Measurements from ENCODE around the gene OPRM1.

Gene OPRM1

DNA sequence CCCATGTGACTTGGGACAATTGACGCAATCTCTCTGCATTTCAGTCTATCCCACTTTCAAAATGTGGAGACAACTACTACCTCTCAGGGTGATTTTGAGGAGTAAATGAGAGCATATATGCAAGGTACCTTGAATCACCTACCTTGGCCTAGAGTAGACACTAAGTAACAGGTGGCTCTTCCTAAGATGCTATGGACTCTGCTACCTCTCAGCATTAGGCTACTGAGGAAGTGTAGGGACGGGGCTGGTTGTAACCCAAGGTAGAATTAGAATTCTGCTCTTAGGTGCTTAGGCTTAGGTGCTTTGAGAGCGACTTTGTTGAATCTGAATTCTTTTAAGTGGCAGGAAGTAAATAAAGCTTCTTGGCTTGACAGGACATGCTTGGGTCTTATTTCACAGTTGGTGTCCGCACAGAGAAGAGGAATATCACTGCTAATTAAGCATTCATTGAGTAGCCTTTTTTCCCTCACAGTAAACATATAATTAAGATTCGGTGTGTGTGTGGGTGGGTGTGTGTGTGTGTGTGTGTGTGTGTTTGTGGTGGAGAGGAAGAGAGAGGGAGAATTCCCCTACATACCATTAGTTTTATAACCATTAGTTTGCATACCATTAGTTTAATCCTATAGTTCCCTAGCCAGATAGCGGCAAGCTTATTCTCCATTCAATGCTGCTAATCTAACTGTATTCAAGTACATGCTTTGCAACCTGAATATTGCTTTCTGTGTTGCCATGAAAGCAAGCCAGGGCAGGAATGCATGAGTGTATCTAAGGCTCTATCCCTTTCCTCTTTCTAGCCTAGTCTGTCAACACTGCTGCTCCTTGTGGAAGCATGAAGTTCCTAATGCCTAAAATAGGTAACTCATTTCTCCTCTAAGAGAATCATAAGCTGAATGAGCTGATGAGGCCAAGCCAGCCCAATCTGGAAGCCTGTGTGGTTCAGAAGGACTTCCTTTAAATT is 205.0 kb downstream of the OPRM1 start:
- DNase-seq, result peak; percentile 55

DNA sequence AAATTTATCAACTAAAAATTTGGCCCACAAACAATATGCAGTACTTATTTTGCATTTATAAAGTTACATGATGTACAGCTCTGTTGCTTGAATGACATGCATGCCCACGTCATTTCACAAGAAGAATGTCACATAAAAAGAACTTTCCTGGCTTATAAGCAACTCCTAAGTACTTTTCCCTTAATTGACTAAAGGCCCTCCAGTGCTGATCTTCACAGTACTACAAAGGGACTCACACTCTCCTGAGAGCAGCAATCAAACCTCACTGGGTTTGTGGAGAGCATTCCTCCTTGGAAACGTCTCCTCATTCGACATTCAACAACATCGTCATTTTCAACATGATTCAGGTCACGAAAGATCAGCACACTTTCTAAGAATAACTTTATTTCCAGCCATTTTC is 206.5 kb downstream of the OPRM1 start:
- peak; percentile 18 for DNase-seq

DNA sequence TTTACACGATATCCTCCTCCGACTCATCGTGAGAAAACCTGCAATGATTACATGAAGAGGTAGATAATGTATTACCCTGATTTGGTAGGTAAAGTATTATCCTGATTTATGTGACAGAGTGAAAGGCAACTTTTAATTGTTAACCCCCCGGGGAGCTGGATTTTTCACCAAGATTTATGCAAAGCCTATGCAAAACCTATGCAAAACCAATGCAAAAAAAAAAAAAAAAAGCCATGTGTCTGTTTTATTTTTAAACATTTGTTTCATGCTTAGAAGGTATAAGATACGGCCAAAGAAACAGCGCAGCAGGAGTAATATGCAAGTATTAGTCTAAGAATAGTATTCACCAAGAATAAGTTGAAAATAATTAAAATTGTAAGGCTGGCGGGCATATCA is 207.7 kb downstream of the OPRM1 start:
- peak; percentile 92 for DNase-seq

DNA sequence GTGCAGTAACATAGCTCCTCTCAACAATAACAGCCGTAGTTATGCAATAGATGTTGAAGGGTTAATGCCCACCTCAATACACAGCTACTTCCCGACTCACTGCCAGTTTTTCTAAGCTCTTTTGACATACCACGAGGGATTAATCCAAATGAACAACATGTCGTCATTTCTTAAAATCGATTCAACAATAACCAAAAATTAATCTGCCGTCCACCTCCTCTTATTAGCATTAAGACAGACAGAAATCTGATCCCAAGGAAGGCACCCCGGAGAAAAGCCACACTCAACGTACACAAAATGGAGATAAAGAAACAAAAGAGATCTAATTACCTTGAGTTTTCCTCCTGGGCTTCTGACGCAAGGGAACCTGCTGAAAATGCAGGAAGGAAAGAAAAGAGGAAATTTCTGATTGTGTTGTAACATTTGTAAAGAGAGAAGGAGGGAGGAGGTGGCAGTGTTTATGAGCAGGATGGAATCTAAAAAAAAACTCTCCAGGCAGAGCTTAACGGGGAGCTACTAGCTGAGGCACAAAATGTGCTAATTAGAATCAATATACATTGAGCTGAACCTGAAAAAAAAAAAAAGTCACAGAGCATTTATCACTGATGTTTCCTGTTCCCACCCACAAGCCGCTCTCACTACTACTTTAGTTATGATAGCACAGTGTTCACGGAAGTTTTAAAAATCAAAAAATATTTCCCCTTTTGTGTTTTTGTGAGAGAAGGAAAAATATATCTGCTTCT is 208.2 kb downstream of the OPRM1 start:
- peak; percentile 60 for DNase-seq

DNA sequence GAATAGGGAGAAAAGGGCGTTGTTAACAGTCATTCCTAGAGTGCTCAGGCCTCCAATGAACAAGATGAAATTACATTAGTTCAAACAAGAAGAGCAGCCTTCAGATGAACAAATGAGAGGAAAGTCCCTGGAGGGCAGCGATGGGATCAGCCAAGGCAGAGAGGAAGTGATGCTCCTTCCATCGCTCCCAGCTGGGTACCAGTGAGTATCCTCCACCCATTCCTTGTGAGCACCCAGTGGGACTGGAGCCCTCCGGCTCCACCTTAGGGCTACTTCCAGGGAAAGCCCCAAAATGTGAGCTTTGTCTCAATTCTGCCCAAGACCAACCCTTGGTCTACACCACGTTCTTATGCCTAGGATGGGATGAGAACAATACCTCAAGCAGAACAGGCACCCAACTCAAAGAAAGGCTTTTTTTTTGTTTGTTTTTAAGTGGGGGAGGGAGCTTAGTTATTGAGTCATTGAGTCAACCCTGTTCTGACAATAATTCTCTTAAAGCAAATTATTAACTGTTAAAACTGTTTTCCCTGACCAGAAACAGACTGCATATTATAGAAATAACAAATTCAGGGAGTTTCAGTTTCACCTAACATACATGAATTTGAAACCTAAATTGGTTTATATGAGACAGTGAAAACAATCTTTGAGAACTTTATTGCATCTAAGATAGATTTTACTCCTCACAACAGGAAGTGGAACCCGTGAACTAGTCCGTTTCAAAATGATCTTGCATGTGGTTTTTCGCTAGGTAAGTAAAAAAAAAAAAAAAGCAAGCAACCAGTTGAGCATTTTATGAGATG is 210.7 kb downstream of the OPRM1 start:
- no peak for DNase-seq

DNA sequence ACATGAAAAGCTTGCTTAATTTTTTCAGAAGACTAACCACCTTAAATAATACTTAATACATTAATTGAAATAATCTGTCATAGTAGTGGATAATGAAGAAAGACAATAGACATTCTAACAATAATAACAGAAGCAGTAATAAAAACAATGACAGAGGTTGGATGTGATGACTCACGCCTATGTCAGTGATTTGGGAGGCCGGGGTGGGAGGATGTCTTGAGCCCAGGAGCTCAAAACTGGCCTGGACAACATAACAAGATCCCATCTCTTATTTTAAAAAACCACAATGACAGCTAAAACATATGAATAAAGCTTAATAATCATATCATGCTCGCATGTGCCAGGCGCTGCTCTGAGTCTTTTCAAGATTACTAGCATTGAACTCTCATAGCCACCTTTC is 212.1 kb downstream of the OPRM1 start:
- DNase-seq, result no peak

DNA sequence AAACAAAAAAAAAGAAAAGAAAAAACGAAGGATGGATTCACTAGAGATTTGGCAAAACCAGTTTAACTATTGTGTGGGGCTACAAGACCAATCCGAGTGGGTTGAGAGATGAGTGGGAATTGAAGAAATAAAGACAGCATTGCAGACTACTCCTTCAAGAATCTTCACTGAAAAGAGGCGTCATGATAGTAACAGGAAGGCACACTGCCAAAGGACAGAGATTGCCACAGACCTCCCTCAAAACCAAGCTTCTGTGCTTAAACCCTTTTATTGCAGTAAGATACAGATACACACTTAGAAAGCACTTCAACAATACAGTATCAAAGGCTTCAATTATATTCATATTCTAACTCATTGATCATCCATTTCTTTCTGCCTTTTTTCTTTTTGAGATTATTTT is 213.6 kb downstream of the OPRM1 start:
- no peak for DNase-seq

DNA sequence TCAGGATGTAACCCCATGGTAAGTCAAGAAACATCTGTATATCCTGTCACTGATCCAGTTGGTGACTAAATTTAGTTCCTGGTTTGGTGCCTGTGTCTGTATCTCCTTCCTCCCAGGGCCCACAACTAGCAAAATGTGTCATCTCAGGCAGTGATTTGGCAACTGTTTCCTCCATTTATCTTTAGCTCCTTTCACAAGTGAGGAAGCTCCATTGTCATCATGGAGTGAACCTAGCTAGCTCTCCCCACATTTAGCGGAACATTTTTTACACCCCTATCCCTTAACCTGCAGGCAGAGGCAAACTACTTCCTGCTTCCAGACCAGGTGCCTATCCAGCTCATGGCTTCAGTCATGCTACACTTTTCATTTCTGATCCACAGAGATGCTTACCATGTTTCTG is 218.0 kb downstream of the OPRM1 start:
- no peak for DNase-seq

DNA sequence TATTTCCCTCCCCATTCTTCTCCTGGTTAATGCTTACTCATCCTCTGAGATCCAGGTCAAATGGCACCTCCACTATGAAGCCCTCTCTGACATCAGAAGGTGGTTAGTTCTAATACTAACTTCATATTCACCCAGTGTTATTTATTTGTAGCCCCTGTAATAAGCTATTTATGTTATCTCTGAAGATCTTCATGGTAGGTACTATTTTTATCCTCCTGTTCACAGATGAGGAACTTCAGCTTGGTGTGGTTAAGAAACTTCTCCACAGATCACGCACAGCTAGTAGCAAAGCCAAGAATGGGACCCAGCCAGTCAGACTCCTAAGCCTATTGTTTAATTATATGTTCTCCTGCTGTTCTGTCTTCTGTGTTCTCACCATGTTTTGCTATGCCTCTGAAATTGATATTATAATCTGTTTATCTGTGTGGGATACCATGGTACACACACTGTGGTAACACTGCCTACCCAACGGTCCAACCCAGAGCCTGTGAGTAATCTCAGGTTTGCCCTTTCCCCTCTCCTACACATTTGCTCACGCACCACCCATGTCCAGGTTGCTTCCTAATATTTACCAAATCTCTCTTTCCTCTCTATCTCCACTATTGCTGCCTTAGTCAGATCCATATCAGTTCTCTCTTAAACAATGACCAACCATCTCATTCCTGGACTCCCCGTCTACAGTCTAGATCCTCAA is 219.2 kb downstream of the OPRM1 start:
- DNase-seq, result no peak

DNA sequence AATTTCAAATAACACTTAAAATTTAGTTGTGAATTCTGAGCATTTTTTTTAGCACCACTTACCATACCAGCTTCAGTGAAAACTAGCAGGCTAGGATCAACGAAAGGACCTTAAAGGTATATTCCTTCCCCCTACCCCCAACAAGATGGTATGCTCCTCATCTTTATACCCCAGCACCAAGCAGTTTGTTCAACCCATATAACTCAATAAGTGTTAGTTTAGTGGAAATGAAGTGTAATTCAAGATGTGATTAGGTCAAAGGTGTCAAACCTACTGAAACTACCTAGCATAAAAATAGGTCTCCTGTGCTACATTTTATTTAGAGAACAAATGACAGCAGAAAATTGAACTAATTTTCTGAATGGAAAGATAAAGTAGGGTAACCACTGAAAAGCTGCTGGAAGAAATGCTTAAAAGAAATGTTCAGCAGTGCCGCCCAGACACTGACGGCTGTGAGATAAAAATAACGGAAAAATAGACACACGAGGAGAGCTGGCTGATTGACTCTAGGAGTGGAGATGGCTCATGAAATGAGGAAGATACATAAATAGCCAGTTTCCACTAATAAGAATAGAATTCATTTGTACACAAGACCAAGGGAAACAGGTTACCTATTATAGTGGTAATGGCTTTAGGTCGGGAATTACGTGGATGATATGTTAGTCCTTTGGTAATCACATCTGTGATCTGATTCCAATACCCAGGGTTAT is 222.8 kb downstream of the OPRM1 start:
- no peak for DNase-seq

DNA sequence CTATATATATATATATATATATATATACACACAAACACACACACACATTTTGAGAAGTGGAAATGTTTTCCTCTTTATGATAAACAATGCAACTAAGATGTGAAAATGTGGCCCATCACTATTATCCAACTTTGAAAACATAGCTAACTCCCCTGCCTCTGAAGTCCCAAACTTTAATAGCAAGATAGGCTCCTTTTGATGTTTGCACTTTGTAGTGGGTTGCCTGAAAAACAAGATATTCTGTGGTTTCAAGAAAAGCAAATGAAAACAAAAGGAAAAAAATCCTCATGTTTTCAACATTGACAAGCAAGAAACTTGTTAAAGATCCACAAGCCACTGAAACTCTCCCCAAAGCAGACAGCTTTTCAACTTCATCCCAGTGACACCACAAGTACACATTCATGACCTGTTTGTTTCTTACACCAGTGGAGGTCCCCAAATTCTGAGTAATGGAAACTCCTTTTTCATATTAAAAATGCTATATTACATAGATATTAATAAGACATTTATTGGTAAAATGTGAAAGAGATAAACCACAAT is 227.6 kb downstream of the OPRM1 start:
- DNase-seq, result no peak

DNA sequence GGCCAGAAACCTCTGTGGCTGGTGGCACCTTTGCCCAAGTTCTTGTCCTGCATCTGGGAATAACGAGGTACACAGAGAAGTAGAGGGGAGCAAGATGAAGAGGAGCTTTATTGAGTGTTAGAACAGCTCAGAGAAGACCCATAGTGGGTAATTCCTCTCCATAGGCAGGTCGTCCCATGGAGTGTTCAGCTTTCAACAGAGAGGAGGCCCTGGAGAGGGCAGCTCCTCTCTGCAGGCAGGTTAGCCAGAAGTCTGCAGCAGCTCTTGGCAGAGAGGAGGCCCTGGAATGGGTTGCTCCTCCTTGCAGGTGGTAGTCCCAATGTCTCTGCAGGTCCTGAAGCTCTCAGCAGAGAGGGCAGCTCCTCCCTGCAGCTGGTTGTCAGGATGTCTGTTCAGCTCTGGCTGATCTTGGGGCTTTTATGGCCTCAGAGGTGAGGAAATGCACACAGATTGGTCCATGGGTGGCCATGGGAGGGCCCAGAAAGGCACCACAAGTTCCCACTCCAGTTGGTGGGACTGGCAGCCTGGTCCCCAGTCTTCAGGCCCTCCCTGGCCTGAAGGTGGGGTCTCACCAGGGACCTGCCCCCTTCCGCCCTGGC is 228.6 kb downstream of the OPRM1 start:
- no peak for DNase-seq

DNA sequence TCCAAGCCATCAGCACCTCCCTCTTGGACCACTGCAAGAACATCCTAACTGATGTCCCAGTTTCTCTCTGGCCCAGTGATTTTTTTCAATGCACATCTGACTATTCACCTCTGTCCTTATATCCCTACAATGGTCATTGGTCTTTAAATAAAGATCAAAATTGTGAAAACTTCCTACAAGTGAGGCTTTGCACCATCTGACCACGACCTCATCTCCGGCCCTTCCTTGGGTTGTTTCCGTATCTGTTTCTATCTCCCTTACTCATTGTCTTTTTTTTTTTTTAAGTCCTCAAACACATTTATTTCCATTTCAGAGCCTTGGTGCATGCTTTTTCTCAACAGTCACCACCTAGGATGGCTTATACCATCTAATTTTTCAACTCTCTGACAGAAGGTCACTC is 229.4 kb downstream of the OPRM1 start:
- no peak for DNase-seq

DNA sequence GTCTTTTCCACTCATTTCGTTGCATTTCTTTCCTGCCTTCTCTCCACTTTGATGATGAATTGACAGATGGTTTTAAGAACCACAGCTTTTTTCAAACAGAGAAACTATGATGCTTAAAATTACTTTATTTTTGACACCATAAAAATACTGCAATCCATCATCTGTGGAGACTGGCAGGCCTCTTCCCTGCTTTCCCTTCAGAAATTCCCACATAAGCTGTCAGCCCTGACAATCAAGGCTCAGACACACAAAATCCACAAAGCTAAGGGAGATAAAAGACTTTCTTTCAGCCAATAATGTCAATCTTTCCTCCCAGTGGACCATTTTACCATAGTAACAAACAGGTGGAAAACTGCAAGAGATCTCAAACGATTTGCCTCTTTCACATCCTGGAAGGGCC is 235.1 kb downstream of the OPRM1 start:
- DNase-seq, result no peak

DNA sequence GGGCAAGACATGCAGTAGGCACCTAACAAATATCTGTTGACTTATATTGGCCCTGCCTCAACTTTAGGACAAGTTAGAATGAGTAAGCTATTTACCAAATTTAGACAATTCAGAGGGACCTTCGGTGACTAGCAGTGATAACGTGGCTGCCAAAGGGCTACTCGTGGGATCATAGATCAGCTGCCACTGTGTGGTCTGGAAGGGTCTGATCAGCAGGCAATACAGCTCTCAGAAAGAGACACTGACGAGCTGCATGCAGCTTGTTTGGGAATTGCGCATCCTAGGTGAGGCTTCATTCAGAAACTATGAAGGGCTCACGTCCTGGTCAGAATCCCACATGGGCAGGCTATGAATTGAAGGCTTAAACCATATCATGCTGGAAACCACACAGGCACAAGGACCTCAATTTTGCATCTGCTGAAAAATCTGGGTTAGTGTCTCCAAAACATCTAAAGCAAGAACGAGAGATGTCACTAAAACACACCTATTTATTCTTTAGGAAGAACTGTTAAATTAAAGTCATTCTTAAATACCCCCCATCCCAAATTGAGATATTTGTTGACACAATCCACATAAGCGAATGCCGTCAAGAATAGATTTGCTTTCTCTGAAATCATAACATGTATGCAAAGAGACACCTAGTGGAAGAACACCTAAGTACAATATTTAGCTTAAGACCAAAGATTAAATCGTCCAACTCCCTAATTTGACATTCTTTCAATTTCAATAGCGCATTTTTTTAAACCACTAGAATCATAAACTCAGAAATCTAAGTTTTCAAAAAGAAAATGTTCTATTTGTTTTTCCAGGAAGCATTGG is 238.0 kb downstream of the OPRM1 start:
- DNase-seq, result peak; percentile 63

DNA sequence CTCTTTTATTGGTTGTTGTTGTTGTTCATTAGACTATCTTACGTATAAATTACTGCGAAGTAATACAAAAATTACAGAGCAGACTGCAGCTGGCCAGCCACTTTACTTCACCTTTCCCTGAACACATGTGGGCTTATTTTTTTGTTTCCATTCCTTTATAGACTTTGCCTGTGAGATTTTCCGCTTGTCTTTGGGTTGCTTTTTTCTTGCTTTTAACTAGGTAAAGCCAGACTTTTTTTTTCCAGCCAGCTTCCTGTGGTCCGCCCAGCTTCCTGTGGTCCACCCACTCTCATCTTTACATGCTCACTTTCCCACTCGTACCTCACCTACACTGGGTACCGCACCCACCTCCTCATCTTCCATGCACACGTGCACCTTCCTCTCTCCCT is 238.6 kb downstream of the OPRM1 start:
- DNase-seq, result no peak

DNA sequence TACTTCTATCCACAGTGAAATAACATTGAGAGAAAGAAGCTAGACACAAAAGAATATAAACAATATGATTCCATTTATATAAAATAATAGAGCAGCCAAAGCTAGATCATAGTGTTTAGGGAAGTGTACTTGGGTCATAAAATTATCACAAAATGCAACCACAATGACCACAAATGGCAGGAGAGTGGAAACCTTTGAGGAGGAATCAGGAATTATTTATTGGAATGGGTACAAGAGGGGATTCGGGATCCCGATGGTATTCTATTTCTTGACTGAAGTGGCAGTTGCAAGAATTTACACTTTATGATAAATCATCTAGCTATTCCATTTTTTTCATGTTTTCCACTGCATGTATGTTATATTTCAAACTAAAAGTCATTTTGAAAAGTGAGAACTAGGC is 241.5 kb downstream of the OPRM1 start:
- DNase-seq, result no peak

DNA sequence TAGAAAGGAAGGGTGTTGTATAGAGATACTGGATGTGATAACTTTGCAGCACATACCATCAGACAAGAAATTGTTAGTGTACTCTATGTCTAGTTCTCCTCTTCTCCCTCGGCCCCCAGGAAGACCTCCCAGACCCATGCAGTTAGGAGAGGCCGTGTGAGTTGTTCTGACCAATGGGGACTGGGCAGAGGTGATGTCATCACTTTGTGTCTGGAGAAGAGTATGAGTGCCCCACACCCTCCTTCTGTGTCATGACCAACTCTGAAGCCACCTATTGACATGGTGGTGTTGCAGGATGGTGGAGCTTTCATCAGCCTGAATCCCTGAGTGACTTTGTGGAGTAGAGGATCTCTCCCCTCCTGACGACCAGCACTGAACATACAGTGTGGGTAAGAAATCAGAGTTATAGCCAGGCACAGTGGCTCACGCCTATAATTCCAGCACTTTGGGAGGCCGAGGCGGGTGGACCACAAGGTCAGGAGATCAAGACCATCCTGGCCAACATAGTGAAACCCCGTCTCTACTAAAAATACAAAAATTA is 245.3 kb downstream of the OPRM1 start:
- DNase-seq, result no peak

DNA sequence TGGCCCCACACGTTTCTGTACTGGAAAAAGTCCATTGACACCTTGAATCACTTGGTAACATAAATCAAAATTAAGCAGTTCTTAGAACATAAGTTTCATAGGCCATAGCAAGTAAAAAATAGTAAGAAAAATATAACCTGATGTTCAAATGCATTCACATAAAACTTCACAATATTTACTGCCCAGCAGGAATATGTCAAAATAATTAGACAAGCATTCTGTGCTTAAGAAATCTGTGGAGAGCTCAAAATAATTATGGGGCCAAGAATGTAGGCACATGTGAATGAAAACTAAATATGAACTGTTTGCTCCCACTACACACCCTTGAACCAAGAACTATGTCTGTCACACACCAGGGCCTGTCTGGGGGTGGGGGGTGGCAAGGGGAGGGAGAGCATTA is 246.8 kb downstream of the OPRM1 start:
- no peak for DNase-seq

Data from NCI-H1048 (cell line).